GM12878 (cell line): ENCODE results near the gene HCRT.

Experiments used
- CTCF ChIP-seq, 3 experiments: IDR thresholded peaks in 2 of 3; conservative IDR thresholded peaks in 1 of 3; 2 replicates each; pipeline ENCODE4 v1.5.1; 2011; ENCODE audit warnings: low read depth in 3 of 3, low read length in 3 of 3, mild to moderate bottlenecking in 3 of 3, control low read depth in 2 of 3, moderate library complexity in 2 of 3, inconsistent platforms in 1 of 3, mixed read lengths in 1 of 3; ENCODE audit not compliant: control insufficient read depth in 2 of 3, insufficient read depth in 1 of 3; ENCODE audit errors: extremely low read depth in 1 of 3
- MYC ChIP-seq: IDR thresholded peaks from 2 replicates; pipeline ENCODE4 v1.6.1; 2011; ENCODE audit warnings: mild to moderate bottlenecking, low read length, moderate library complexity, inconsistent platforms; ENCODE audit not compliant: insufficient read depth, insufficient replicate concordance, insufficient read length, severe bottlenecking
- TF ChIP-seq, protein P1 (sequence below): IDR thresholded peaks from 2 replicates; pipeline ENCODE4 v1.6.1; 2012; ENCODE audit warnings: mild to moderate bottlenecking, low read depth, low read length

GRCh38 chr17:42192189-42193126 lies 7.2 kb upstream of the HCRT start:
- TF ChIP-seq, protein P1, sequence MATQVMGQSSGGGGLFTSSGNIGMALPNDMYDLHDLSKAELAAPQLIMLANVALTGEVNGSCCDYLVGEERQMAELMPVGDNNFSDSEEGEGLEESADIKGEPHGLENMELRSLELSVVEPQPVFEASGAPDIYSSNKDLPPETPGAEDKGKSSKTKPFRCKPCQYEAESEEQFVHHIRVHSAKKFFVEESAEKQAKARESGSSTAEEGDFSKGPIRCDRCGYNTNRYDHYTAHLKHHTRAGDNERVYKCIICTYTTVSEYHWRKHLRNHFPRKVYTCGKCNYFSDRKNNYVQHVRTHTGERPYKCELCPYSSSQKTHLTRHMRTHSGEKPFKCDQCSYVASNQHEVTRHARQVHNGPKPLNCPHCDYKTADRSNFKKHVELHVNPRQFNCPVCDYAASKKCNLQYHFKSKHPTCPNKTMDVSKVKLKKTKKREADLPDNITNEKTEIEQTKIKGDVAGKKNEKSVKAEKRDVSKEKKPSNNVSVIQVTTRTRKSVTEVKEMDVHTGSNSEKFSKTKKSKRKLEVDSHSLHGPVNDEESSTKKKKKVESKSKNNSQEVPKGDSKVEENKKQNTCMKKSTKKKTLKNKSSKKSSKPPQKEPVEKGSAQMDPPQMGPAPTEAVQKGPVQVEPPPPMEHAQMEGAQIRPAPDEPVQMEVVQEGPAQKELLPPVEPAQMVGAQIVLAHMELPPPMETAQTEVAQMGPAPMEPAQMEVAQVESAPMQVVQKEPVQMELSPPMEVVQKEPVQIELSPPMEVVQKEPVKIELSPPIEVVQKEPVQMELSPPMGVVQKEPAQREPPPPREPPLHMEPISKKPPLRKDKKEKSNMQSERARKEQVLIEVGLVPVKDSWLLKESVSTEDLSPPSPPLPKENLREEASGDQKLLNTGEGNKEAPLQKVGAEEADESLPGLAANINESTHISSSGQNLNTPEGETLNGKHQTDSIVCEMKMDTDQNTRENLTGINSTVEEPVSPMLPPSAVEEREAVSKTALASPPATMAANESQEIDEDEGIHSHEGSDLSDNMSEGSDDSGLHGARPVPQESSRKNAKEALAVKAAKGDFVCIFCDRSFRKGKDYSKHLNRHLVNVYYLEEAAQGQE, result no peak
- TF ChIP-seq MYC, result no peak
- no peak for TF ChIP-seq CTCF (IDR thresholded peaks at IDR 0.05 in 2 of 3, conservative IDR thresholded peaks at IDR 0.05 in 1 of 3; ENCODE audit: control insufficient read depth in 2 of 3, extremely low read depth in 1 of 3, insufficient read depth in 1 of 3, low read depth in 3 of 3, low read length in 3 of 3)
